DLD1 (cell line): ENCODE results near the gene SPX.

ENCODE experiments used
- in situ Hi-C: cut with HindIII; loops from 2 replicates; pipeline ENCODE4 v1.10.0; 2017; ENCODE audit warnings: low sequenced_read_pairs

SPX gene

GRCh38 chr12:21538061-21538653 is 12.1 kb downstream of the SPX start:
- in situ Hi-C loops: no loop called here

GRCh38 chr12:21539797-21540196 is 13.7 kb downstream of the SPX start:
- in situ Hi-C loops: no loop called here

GRCh38 chr12:21541773-21542172 is 15.7 kb downstream of the SPX start:
- in situ Hi-C loops: no loop called here

- in situ Hi-C loops: no loop called here
Measured at GRCh38 chr12:21542403-21542802, 16.3 kb downstream of the SPX start.

GRCh38 chr12:21543151-21543550 is 17.1 kb downstream of the SPX start:
- in situ Hi-C loops: no loop called here

GRCh38 chr12:21545557-21545956 is 19.5 kb downstream of the SPX start:
- in situ Hi-C loops: no loop called here

- in situ Hi-C loops: no loop called here
Measured at GRCh38 chr12:21546716-21547115, 20.6 kb downstream of the SPX start.

GRCh38 chr12:21547437-21547836 is 21.3 kb downstream of the SPX start:
- in situ Hi-C loops: no loop called here

GRCh38 chr12:21551841-21552465 is 25.9 kb downstream of the SPX start:
- in situ Hi-C loops: no loop called here

GRCh38 chr12:21552635-21553328 is 26.7 kb downstream of the SPX start:
- in situ Hi-C loops: no loop called here

GRCh38 chr12:21553329-21553675 is 27.2 kb downstream of the SPX start:
- in situ Hi-C loops: no loop called here

- in situ Hi-C loops: no loop called here
Measured at GRCh38 chr12:21558100-21558679, 32.1 kb downstream of the SPX start.

GRCh38 chr12:21559855-21560569 is 33.9 kb downstream of the SPX start:
- in situ Hi-C loops: no loop called here

- in situ Hi-C loops: no loop called here
Measured at GRCh38 chr12:21561158-21561557, 35.1 kb downstream of the SPX start.

- in situ Hi-C loops: no loop called here
Measured at GRCh38 chr12:21562859-21563258, 36.8 kb downstream of the SPX start.

GRCh38 chr12:21566223-21566906 is 40.3 kb downstream of the SPX start:
- in situ Hi-C loops: no loop called here

- in situ Hi-C loops: no loop called here
Measured at GRCh38 chr12:21566907-21567394, 40.9 kb downstream of the SPX start.

- in situ Hi-C loops: no loop called here
Measured at GRCh38 chr12:21568115-21568514, 42.0 kb downstream of the SPX start.

GRCh38 chr12:21571046-21571445 is 45.0 kb downstream of the SPX start:
- in situ Hi-C loops: loop anchor here (5.0 kb wide), 1 partner anchor 59 kb away; no protein-coding TSS in a partner anchor

- in situ Hi-C loops: loop anchor here (5.0 kb wide), 1 partner anchor 62 kb away; no protein-coding TSS in a partner anchor
Measured at GRCh38 chr12:21573733-21574358, 47.8 kb downstream of the SPX start.
